ENCODE data around the gene RAB34. TPM values are rescaled to one million over a fixed set of nuclear protein-coding genes. Genes with fewer than 3 reads are reported as not detected.
A peak's percentile ranks its signal among the peaks of the same experiment; 100 is the strongest.

The RAB34 gene
- total and polyA plus RNA-seq, 9 of the 15 experiments (the other 6 are each of a cell fraction or from before 2014, with no cell fraction given) = 0.07 to 3.8 (median 0.46) TPM; not detected in 1

DNA sequence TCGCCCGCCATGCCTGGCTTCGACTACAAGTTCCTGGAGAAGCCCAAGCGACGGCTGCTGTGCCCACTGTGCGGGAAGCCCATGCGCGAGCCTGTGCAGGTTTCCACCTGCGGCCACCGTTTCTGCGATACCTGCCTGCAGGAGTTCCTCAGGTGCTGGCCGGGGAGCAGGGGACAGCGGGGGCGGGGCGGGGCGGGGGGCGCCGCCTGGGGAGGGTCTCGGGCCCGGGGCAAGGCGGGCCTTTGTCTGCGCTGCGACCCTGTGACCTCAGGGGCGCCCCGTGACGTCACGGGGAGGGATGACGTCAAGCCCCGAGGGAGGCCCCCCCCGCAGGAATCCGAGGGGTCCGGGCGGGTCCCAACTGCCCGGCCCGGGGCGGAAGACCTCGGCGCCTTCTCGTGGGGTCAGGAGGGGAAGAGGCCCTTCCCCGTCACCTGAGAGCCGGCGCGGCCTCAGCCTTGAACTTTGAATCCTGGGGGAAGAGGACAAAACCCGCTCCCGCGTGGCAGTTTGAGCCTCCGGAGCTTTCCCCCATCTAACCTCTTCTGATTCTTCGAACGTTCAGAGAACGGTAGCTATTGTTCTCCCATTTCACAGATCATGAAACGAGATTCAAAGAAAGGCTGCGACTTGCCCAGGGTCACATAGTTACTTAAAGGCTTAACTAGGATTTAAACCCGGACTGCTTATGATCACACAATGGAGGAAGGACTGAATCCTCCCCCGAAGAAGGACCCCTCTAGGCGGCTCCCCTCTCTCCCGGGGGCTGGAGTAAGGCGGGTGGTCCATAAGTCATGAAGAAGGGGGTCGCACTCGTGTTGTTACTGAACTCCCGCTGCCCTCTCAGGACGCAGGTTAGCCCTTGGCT, 26.7 kb upstream of the RAB34 start (continued):
- TF ChIP-seq, protein P1, sequence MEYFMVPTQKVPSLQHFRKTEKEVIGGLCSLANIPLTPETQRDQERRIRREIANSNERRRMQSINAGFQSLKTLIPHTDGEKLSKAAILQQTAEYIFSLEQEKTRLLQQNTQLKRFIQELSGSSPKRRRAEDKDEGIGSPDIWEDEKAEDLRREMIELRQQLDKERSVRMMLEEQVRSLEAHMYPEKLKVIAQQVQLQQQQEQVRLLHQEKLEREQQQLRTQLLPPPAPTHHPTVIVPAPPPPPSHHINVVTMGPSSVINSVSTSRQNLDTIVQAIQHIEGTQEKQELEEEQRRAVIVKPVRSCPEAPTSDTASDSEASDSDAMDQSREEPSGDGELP (CRISPR knock-in tag; IDR thresholded peaks at IDR 0.05; ENCODE audit: borderline replicate concordance) = no peak
- TF ChIP-seq SMAD1 (IDR thresholded peaks at IDR 0.05; ENCODE audit: low read depth, low read length, partially characterized antibody) (no peak), TBP (optimal IDR thresholded peaks at IDR 0.05; ENCODE audit: low read depth, low read length) (no peak), SRSF3 (IDR thresholded peaks at IDR 0.05; ENCODE audit: insufficient read depth, low read length) (no peak), RFX7 (CRISPR knock-in tag; IDR thresholded peaks at IDR 0.05) (no peak), CBX8 (IDR thresholded peaks at IDR 0.05; ENCODE audit: borderline replicate concordance, extremely low read depth, low read depth, low read length, poor library complexity, severe bottlenecking) (no peak), FOXP1 (CRISPR knock-in tag; IDR thresholded peaks at IDR 0.05) (peak; percentile 96), SOX6 (IDR thresholded peaks at IDR 0.05) (no peak), SREBF2 (CRISPR knock-in tag; IDR thresholded peaks at IDR 0.05) (no peak), CHD1 (IDR thresholded peaks at IDR 0.05; ENCODE audit: low read length) (peak; percentile 97), GTF2A2 (tag; IDR thresholded peaks at IDR 0.05) (no peak), HNRNPUL1 (IDR thresholded peaks at IDR 0.05; ENCODE audit: low read length) (no peak), ELF1 (tag; IDR thresholded peaks at IDR 0.05) (no peak), JUNB (CRISPR knock-in tag; conservative IDR thresholded peaks at IDR 0.05) (0 out of 2 replicates have a peak, but pooled peaks have one; percentile 6), JUN (IDR thresholded peaks at IDR 0.05; ENCODE audit: borderline replicate concordance, low read depth, low read length) (no peak; the same call in 1 of the 2 replicates), JUN (CRISPR knock-in tag; IDR thresholded peaks at IDR 0.05; ENCODE audit: borderline replicate concordance) (0 out of 2 replicates have a peak, but pooled peaks have one; percentile 69), ETV5 (CRISPR knock-in tag; IDR thresholded peaks at IDR 0.05; ENCODE audit: low read depth) (no peak), ZFP36 (IDR thresholded peaks at IDR 0.05; ENCODE audit: low read depth, low read length, partially characterized antibody) (no peak)
- TF ChIP-seq, protein P2, sequence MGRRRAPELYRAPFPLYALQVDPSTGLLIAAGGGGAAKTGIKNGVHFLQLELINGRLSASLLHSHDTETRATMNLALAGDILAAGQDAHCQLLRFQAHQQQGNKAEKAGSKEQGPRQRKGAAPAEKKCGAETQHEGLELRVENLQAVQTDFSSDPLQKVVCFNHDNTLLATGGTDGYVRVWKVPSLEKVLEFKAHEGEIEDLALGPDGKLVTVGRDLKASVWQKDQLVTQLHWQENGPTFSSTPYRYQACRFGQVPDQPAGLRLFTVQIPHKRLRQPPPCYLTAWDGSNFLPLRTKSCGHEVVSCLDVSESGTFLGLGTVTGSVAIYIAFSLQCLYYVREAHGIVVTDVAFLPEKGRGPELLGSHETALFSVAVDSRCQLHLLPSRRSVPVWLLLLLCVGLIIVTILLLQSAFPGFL (CRISPR knock-in tag; IDR thresholded peaks at IDR 0.05) = peak; percentile 44; the same call in 1 of the 2 replicates
- TF ChIP-seq, protein P3, sequence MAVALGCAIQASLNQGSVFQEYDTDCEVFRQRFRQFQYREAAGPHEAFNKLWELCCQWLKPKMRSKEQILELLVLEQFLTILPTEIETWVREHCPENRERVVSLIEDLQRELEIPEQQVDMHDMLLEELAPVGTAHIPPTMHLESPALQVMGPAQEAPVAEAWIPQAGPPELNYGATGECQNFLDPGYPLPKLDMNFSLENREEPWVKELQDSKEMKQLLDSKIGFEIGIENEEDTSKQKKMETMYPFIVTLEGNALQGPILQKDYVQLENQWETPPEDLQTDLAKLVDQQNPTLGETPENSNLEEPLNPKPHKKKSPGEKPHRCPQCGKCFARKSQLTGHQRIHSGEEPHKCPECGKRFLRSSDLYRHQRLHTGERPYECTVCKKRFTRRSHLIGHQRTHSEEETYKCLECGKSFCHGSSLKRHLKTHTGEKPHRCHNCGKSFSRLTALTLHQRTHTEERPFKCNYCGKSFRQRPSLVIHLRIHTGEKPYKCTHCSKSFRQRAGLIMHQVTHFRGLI (CRISPR knock-in tag; IDR thresholded peaks at IDR 0.05) = peak; percentile 71; the same call in 1 of the 2 replicates
- TF ChIP-seq, protein P4, sequence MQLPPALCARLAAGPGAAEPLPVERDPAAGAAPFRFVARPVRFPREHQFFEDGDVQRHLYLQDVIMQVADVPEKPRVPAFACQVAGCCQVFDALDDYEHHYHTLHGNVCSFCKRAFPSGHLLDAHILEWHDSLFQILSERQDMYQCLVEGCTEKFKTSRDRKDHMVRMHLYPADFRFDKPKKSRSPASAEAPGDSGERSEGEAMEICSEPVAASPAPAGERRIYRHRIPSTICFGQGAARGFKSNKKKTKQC (CRISPR knock-in tag; IDR thresholded peaks at IDR 0.05) = peak; percentile 95
- TF ChIP-seq, protein P5, sequence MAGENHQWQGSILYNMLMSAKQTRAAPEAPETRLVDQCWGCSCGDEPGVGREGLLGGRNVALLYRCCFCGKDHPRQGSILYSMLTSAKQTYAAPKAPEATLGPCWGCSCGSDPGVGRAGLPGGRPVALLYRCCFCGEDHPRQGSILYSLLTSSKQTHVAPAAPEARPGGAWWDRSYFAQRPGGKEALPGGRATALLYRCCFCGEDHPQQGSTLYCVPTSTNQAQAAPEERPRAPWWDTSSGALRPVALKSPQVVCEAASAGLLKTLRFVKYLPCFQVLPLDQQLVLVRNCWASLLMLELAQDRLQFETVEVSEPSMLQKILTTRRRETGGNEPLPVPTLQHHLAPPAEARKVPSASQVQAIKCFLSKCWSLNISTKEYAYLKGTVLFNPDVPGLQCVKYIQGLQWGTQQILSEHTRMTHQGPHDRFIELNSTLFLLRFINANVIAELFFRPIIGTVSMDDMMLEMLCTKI (IDR thresholded peaks at IDR 0.05; ENCODE audit: partially characterized antibody) = no peak
